ENCODE measurements around the gene DTD1.

DTD1 gene

DNA sequence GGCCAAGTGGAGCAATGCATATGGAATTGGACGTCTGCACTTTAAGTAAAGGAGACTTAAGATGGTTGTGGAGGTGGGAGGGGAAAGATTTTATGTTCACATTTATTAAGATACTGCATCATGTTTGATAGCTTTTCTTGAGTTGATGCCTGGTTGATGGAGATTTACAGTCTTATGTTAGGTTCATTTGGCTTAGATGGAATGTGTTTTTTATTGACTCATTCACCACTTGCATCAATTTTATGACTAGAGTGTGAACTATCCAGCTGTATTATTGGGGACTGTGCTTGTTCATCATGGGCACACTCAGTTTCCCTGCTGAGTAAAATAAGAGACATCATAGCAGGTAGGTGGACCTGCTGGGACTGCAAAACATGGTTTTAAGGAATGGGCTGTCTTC lies 134.5 kb downstream of the DTD1 start:
- Histone ChIP-seq H3K9ac (no peak overlapping the region), H3K27ac (no peak overlapping the region), H3K4me2 (no peak overlapping the region), H3K9me3 (replicated peaks in 1 of 11) (peaks cover 7 to 17% (median 11%) of the 10 kb centered on the region in 11 experiments; a peak in 19 of 22 replicates), H3K4me3 (no peak overlapping the region), H4K20me1 (no peaks in the 10 kb centered on the region), H3K36me3 (no peaks in the 10 kb centered on the region), H3K27me3 (no peaks in the 10 kb centered on the region), H3K4me1 (peaks cover 0 to 12% (median 7%) of the 10 kb centered on the region in 10 experiments; a peak in 16 of 20 replicates)
- TF ChIP-seq Cebpa-rat (IDR thresholded peaks at IDR 0.05): no peak

DNA sequence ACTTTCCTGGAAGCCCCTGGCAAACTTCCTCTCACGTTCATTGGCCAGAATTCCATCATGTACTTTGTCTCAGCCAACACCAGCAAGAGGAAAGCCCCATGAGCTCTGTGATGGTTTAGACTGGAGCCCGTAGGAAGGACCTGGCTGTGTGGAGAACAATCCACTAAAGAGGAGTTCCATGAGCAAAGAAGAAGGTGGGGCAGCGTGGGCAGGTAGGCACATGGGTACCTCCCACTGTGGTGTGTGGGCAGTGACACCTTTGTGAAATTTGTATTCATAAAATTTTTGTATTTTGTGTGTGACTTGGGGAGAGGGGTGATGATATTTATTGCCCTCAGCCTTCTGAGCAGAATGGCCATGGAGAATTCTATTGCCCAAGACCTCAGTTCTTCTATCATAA lies 136.2 kb downstream of the DTD1 start:
- no peaks in the 10 kb centered on the region for H3K36me3 ChIP-seq
- no peak for TF ChIP-seq Cebpa-rat (IDR thresholded peaks at IDR 0.05)
- H3K9ac ChIP-seq: no peak overlapping the region
- H3K27me3 ChIP-seq: no peaks in the 10 kb centered on the region
- H3K9me3 ChIP-seq (replicated peaks in 1 of 11): peaks cover 7 to 17% (median 11%) of the 10 kb centered on the region in 11 experiments; a peak in 19 of 22 replicates
- H3K4me3 ChIP-seq: no peak overlapping the region
- no peak overlapping the region for H3K4me2 ChIP-seq
- no peak overlapping the region for H3K27ac ChIP-seq
- peaks cover 13 to 29% (median 24%) of the 10 kb centered on the region in 10 experiments for H3K4me1 ChIP-seq
- peaks cover 0 to 12% (median 0%) of the 10 kb centered on the region in 11 experiments; a peak in 3 of 22 replicates for H4K20me1 ChIP-seq

DNA sequence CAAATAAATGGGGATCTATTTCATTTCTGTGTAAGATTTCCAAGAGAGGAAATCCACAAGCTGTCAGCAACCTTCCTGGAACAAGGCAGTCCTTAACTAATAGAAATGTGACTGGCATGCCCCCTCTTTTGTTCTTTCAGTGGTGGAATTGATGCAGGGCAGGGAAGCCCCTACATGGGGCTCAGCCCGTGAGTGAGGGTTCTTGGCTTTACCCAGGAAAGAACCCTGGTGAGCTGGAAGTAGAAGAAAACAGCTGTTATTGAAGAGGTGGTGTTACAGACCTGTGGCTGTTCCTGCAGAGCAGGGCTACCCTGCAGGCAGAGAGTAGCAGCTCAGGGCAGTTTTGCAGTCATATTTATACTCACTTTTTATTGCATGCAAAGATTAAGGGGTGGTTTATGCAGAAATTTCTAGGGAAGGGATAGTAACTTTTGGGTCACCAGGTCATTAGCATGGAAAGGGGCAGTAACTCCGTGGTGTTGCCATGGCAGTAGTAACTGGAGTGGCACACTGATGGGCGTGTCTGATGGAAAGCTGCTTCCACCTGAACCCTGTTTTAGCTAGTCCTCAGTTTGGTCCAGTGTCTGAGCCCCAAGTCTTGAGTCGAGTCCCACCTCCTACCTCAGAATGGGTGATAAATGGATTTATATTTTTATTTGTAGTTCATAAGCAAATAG lies 137.1 kb downstream of the DTD1 start:
- Histone ChIP-seq H3K4me3 (no peak overlapping the region), H3K36me3 (no peaks in the 10 kb centered on the region), H3K4me2 (no peak overlapping the region), H3K27ac (no peak overlapping the region), H3K4me1 (peaks cover 13 to 38% (median 32%) of the 10 kb centered on the region in 10 experiments), H3K9ac (no peak overlapping the region), H3K9me3 (replicated peaks in 1 of 11) (peaks cover 7 to 17% (median 11%) of the 10 kb centered on the region in 11 experiments; a peak in 19 of 22 replicates), H4K20me1 (peaks cover 0 to 13% (median 0%) of the 10 kb centered on the region in 11 experiments; a peak in 3 of 22 replicates), H3K27me3 (no peaks in the 10 kb centered on the region)
- TF ChIP-seq Cebpa-rat (IDR thresholded peaks at IDR 0.05): no peak

DNA sequence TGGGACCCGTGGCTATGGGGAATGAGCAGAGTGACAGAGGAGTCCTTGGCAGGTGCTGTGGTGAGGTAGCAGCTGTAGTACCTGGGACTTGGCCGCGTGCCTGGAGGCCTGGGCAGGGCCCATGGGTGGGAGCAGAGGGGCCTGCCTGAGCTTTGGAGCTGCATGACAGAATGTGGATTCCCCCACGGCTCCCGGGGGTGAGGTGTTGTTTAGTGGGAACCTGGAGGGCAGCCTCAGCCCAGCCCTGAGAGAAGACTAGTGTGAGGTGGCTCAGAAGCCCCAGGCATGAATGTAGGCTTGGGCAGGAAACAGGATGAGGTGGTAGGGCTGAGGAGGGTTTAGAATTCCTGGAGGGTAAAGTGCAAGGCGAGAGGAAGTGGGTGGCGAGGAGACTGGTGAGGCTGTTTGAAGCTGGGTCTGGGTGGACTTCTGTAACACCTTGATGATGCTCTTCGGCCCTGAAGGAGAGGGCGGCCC lies 139.2 kb downstream of the DTD1 start:
- H3K4me2 ChIP-seq: peak overlapping the region in 9 of 11 experiments; percentile 57 to 94 (median 82); a peak in 17 of 22 replicates
- H3K27me3 ChIP-seq: no peaks in the 10 kb centered on the region
- H3K9ac ChIP-seq: no peak overlapping the region
- no peak overlapping the region for H3K27ac ChIP-seq
- no peaks in the 10 kb centered on the region for H3K36me3 ChIP-seq
- 0 out of 22 replicates have a peak, but pooled peaks cover 0 to 2% (median 0%) of the 10 kb centered on the region in 11 experiments for H3K9me3 ChIP-seq (replicated peaks in 1 of 11)
- no peak overlapping the region for H3K4me3 ChIP-seq
- no peak for TF ChIP-seq Cebpa-rat (IDR thresholded peaks at IDR 0.05)
- H4K20me1 ChIP-seq: peaks cover 0 to 13% (median 0%) of the 10 kb centered on the region in 11 experiments; a peak in 3 of 22 replicates
- peaks cover 13 to 45% (median 32%) of the 10 kb centered on the region in 10 experiments for H3K4me1 ChIP-seq

DNA sequence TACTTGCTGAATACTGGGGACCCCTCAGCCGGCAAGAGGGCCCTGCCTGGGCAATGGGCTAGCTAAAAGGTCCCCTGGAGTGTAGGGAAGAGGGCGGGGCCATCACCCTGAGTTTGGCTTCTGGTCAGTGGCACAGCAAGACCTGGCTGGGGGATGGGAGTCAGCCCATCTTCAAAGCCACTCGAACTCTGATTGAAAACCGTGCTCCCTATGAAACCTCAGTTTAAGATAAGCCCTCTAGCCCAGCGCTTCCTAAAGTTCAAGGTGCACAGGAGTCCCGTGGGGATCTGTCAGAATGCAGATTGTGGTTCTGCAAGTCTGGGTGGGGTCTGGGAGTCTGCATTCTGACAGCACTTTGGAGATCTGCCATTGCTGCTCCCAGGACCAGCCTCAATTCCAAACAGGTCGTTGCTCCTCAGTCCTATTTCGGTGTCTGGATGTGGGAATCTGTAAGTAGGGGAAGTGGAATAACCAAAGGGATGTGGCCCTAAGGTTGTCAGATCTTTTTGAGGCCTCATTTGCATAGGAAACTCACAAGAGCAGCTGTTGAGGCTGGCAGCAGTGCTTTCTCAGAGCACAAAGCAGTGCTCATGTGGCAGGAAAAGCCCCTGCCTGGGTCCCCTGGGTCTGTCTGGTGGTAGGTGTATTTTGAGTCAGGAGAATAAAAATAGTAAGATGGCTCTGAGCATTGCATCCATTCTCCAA lies 140.5 kb downstream of the DTD1 start:
- peak overlapping the region; percentile 36 to 94 (median 81) for H3K4me2 ChIP-seq
- H3K9ac ChIP-seq: peak overlapping the region in 3 of 11 experiments; percentile 23 to 27 (median 26); a peak in 4 of 22 replicates
- peak overlapping the region in 4 of 11 experiments; percentile 25 to 60 (median 48); a peak in 7 of 22 replicates for H3K27ac ChIP-seq
- no peaks in the 10 kb centered on the region for H3K27me3 ChIP-seq
- H3K9me3 ChIP-seq (replicated peaks in 1 of 11): no peaks in the 10 kb centered on the region
- H3K4me3 ChIP-seq: peak overlapping the region in 3 of 10 experiments; percentile 12 to 40 (median 13); a peak in 3 of 20 replicates
- no peak for TF ChIP-seq Cebpa-rat (IDR thresholded peaks at IDR 0.05)
- no peaks in the 10 kb centered on the region for H3K36me3 ChIP-seq
- H3K4me1 ChIP-seq: peaks cover 13 to 45% (median 32%) of the 10 kb centered on the region in 10 experiments
- peaks cover 0 to 13% (median 0%) of the 10 kb centered on the region in 11 experiments; a peak in 3 of 22 replicates for H4K20me1 ChIP-seq

DNA sequence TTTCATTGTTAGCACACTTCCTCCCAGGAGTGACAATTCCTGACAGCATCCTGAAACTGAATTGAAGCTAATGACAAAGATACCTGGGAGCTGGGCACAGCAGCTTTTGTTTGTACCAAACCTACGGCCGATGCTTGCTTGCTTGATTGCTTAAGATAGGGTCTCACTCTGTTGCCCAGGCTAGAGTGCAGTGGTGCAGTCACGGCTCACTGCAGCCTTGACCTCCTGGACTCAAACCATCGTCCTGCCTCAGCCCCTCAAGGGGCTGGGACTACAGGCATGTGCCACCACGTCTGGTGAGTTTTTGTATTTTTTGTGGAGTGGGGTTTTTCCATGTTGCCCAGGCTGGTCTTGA lies 141.0 kb downstream of the DTD1 start:
- peak overlapping the region in 3 of 10 experiments; percentile 12 to 40 (median 13); a peak in 2 of 20 replicates for H3K4me3 ChIP-seq
- H3K36me3 ChIP-seq: no peaks in the 10 kb centered on the region
- TF ChIP-seq Cebpa-rat (IDR thresholded peaks at IDR 0.05): no peak
- H3K27me3 ChIP-seq: no peaks in the 10 kb centered on the region
- H3K9ac ChIP-seq: peak overlapping the region in 2 of 11 experiments; percentile 26 to 27; a peak in 3 of 22 replicates
- H4K20me1 ChIP-seq: peaks cover 0 to 13% (median 0%) of the 10 kb centered on the region in 11 experiments; a peak in 3 of 22 replicates
- H3K4me1 ChIP-seq: peaks cover 13 to 45% (median 32%) of the 10 kb centered on the region in 10 experiments
- H3K9me3 ChIP-seq (replicated peaks in 1 of 11): no peaks in the 10 kb centered on the region
- H3K4me2 ChIP-seq: peak overlapping the region; percentile 36 to 94 (median 81)
- H3K27ac ChIP-seq: peak overlapping the region in 4 of 11 experiments; percentile 25 to 60 (median 46); a peak in 5 of 22 replicates

DNA sequence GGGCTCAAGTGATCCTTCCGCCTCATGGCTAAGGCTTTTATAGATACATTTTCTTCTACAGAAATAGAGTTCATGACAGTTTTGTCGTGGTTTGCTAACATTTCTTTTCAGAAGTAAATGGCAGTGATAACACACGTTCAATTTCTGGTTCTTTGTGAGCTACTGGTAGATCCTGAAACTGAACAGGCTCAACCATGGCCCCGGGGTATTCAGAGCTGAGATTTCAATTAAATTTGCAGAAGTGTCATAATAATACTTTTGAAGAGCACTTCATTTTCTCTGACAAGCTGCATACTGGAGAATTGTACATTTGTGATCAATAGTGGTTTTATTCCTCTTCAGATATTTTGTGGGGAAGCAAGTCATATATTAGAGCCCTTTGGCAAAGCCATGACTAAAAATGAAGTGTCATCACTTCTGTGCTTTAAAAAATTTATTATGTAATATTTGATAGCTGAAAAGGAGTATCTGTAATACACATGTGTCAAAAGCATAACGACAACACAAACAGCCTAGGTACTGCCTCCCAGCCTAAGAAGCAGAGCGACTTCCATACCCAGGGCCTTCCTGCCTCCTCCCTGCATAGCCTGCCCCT lies 141.5 kb downstream of the DTD1 start:
- Histone ChIP-seq H3K9me3 (replicated peaks in 1 of 11) (no peaks in the 10 kb centered on the region), H3K4me2 (peak overlapping the region in 9 of 11 experiments; percentile 57 to 94 (median 82); a peak in 17 of 22 replicates), H3K4me3 (no peak overlapping the region), H3K36me3 (no peaks in the 10 kb centered on the region), H3K27me3 (no peaks in the 10 kb centered on the region), H3K4me1 (peaks cover 13 to 45% (median 32%) of the 10 kb centered on the region in 10 experiments), H4K20me1 (peaks cover 0 to 13% (median 0%) of the 10 kb centered on the region in 11 experiments; a peak in 3 of 22 replicates), H3K9ac (peak overlapping the region in 1 of 11 experiments; percentile 27; a peak in 2 of 22 replicates), H3K27ac (peak overlapping the region in 4 of 11 experiments; percentile 25 to 60 (median 46); a peak in 4 of 22 replicates)
- no peak for TF ChIP-seq Cebpa-rat (IDR thresholded peaks at IDR 0.05)

DNA sequence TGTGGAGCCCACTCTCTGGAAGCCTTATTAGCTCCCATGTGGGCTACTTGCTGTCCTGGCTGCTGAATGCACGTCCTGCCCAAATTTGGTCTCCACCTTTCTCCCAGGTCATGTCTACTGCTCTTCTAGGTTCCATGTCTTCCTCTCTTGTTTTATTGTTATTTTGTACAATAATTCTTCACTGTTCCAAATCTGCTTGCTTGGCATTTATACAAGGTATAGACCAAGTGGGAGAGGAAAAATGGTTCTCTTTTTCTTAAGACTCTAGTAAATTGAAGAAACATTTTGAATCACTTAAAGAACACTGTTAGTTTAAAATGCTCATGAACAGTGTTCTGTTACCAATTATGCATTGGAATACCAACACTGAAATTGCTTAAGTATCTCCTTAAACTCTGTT lies 144.1 kb downstream of the DTD1 start:
- H3K36me3 ChIP-seq: no peaks in the 10 kb centered on the region
- no peak for TF ChIP-seq Cebpa-rat (IDR thresholded peaks at IDR 0.05)
- no peaks in the 10 kb centered on the region for H3K27me3 ChIP-seq
- no peak overlapping the region for H3K27ac ChIP-seq
- H3K4me3 ChIP-seq: no peak overlapping the region
- no peak overlapping the region for H3K4me2 ChIP-seq
- H3K4me1 ChIP-seq: peaks cover 13 to 39% (median 30%) of the 10 kb centered on the region in 10 experiments
- H3K9ac ChIP-seq: no peak overlapping the region
- H4K20me1 ChIP-seq: peaks cover 0 to 13% (median 0%) of the 10 kb centered on the region in 11 experiments; a peak in 3 of 22 replicates
- H3K9me3 ChIP-seq (replicated peaks in 1 of 11): no peaks in the 10 kb centered on the region
